Nephron (organoid): Measurements from ENCODE around the gene HECTD1.
"Not testable (repeated sequence)": the region's sequence is repeated elsewhere in the genome, so short reads cannot be mapped to it uniquely, and the experiment has no call there.

Source experiments
- H3K27ac Mint-ChIP-seq, 3 experiments: 2 replicates each; pipeline ENCODE4 v1.8.0; 2020; ENCODE audit warnings: mixed read lengths in 3 of 3, mild to moderate bottlenecking in 2 of 3, moderate library complexity in 1 of 3
- H3K27me3 Mint-ChIP-seq: 2 replicates; pipeline ENCODE4 v1.8.0; 2021; ENCODE audit warnings: low read depth, mild to moderate bottlenecking, moderate library complexity, mixed read lengths
- H3K36me3 Mint-ChIP-seq: 2 replicates; pipeline ENCODE4 v1.8.0; 2020; ENCODE audit warnings: low read depth, mixed read lengths
- H3K4me1 Mint-ChIP-seq: 2 replicates; pipeline ENCODE4 v1.8.0; 2020; ENCODE audit warnings: mixed read lengths
- H3K4me3 Mint-ChIP-seq, 3 experiments: 2 replicates each; pipeline ENCODE4 v1.8.0; 2020; ENCODE audit warnings: mild to moderate bottlenecking in 3 of 3, mixed read lengths in 3 of 3, moderate library complexity in 2 of 3
- H3K9me3 Mint-ChIP-seq: 2 replicates; pipeline ENCODE4 v1.8.0; 2020; ENCODE audit warnings: mixed read lengths
- TF ChIP-seq, protein P1 (sequence below), 3 experiments: fragments of 200-600 bp; sonication (generic); IDR thresholded peaks; one replicate each; pipeline ENCODE4 v1.5.0; 2021; ENCODE audit warnings: antibody characterized with exemption in 3 of 3; ENCODE audit not compliant: unreplicated experiment in 3 of 3

HECTD1 gene

GRCh38 chr14:31190717-31191263 lies 16.8 kb downstream of the HECTD1 start:
- no peaks in the 10 kb centered on the region for H3K27me3 Mint-ChIP-seq
- no peak overlapping the region for H3K27ac Mint-ChIP-seq
- H3K9me3 Mint-ChIP-seq: no peaks in the 10 kb centered on the region
- peaks cover 10% of the 10 kb centered on the region for H3K4me1 Mint-ChIP-seq
- H3K36me3 Mint-ChIP-seq: peaks cover 53% of the 10 kb centered on the region
- H3K4me3 Mint-ChIP-seq: no peak overlapping the region
- TF ChIP-seq, protein P1, sequence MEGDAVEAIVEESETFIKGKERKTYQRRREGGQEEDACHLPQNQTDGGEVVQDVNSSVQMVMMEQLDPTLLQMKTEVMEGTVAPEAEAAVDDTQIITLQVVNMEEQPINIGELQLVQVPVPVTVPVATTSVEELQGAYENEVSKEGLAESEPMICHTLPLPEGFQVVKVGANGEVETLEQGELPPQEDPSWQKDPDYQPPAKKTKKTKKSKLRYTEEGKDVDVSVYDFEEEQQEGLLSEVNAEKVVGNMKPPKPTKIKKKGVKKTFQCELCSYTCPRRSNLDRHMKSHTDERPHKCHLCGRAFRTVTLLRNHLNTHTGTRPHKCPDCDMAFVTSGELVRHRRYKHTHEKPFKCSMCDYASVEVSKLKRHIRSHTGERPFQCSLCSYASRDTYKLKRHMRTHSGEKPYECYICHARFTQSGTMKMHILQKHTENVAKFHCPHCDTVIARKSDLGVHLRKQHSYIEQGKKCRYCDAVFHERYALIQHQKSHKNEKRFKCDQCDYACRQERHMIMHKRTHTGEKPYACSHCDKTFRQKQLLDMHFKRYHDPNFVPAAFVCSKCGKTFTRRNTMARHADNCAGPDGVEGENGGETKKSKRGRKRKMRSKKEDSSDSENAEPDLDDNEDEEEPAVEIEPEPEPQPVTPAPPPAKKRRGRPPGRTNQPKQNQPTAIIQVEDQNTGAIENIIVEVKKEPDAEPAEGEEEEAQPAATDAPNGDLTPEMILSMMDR (IDR thresholded peaks at IDR 0.05; ENCODE audit: unreplicated experiment in 3 of 3): no peak

DNA sequence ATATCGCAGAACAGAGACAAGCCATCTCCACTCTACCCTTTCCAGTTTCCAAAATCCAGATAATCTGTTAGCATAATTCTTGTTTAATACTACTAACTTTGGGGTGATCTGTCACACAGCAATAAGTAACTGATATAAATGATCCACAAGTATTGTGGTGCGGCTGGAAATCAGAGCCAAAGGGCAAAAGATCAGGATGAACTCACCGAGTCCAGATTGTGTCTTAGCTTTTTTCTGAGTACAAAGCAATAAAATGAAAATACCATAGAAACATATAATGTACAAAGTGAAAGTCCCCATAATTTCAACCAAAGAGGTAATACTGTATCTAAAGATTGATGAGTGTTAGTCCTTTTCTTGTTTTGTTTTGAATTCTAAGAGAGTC lies 17.4 kb downstream of the HECTD1 start:
- H3K4me1 Mint-ChIP-seq: peaks cover 8% of the 10 kb centered on the region
- no peaks in the 10 kb centered on the region for H3K9me3 Mint-ChIP-seq
- H3K4me3 Mint-ChIP-seq: no peak overlapping the region
- H3K27ac Mint-ChIP-seq: peak overlapping the region in 1 of 3 experiments; percentile 25
- TF ChIP-seq, protein P1 (IDR thresholded peaks at IDR 0.05; ENCODE audit: unreplicated experiment in 3 of 3): no peak
- no peaks in the 10 kb centered on the region for H3K27me3 Mint-ChIP-seq
- H3K36me3 Mint-ChIP-seq: peaks cover 59% of the 10 kb centered on the region

DNA sequence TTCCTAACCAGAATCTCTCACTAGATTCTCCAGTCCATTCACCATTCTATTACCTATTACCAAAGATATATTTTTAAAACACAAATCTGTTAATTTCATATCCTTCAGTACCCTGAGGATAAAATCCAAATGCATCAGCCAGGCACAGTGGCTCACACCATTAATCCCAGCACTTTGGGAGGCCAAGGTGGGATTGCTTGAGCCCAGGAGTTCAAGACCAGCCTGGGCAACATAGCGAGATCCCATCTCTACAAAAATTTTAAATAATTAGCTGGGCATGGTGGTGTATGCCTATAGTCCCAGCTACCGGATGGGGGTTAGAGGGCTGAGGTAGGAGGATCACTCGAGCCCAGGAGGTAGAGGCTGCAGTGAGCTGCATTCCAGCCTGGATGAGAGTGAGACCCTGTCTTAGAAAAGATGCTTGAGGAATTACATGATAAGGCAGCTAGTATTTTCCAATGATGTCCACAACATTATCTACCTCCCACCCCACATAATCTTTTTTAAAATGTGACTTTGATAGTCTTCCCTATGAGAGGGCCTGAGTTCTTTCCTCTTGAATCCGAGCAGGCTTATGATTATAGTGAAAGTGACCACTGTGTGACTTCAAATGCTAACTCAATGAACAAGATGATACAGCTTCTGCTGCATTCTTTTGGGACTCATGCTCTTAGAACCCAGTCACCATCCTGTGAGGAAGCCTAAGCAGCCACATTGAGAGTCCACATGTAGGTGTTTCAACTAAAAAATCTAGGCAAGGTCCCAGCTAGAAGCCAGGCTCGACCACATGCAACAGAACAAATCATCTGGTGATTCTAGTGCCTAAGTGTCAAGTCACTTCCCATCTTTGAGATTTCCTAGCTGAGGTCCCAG lies 18.0 kb downstream of the HECTD1 start:
- no peak overlapping the region for H3K27ac Mint-ChIP-seq
- peaks cover 63% of the 10 kb centered on the region for H3K36me3 Mint-ChIP-seq
- H3K4me1 Mint-ChIP-seq: peaks cover 2% of the 10 kb centered on the region
- H3K9me3 Mint-ChIP-seq: no peaks in the 10 kb centered on the region
- no peak overlapping the region for H3K4me3 Mint-ChIP-seq
- H3K27me3 Mint-ChIP-seq: no peaks in the 10 kb centered on the region
- TF ChIP-seq, protein P1 (IDR thresholded peaks at IDR 0.05; ENCODE audit: unreplicated experiment in 3 of 3): no peak

- H3K4me1 Mint-ChIP-seq: no peaks in the 10 kb centered on the region
- H3K4me3 Mint-ChIP-seq: no peak overlapping the region
- peaks cover 59% of the 10 kb centered on the region for H3K36me3 Mint-ChIP-seq
- H3K9me3 Mint-ChIP-seq: no peaks in the 10 kb centered on the region
- H3K27ac Mint-ChIP-seq: no peak overlapping the region
- no peaks in the 10 kb centered on the region for H3K27me3 Mint-ChIP-seq
- TF ChIP-seq, protein P1 (IDR thresholded peaks at IDR 0.05; ENCODE audit: unreplicated experiment in 3 of 3): no peak
These were observed 18.8 kb downstream of the HECTD1 start for GRCh38 chr14:31188744-31189143.

- not testable (repeated sequence) for H3K9me3 Mint-ChIP-seq, H3K4me3 Mint-ChIP-seq, H3K27me3 Mint-ChIP-seq, H3K27ac Mint-ChIP-seq, H3K4me1 Mint-ChIP-seq
- H3K36me3 Mint-ChIP-seq: peaks cover 30% of the 10 kb centered on the region
These were observed 25.6 kb downstream of the HECTD1 start for GRCh38 chr14:31182016-31182415.

- TF ChIP-seq, protein P1 (IDR thresholded peaks at IDR 0.05; ENCODE audit: unreplicated experiment in 3 of 3): no peak
- no peak overlapping the region for H3K27ac Mint-ChIP-seq
- H3K27me3 Mint-ChIP-seq: no peaks in the 10 kb centered on the region
- no peaks in the 10 kb centered on the region for H3K4me1 Mint-ChIP-seq
- no peaks in the 10 kb centered on the region for H3K9me3 Mint-ChIP-seq
- H3K4me3 Mint-ChIP-seq: no peak overlapping the region
- H3K36me3 Mint-ChIP-seq: peaks cover 33% of the 10 kb centered on the region
These were observed 26.3 kb downstream of the HECTD1 start for GRCh38 chr14:31181271-31181670.
